ENCODE data around the gene GSTO2. TPM values are rescaled to one million over a fixed set of nuclear protein-coding genes. Genes with fewer than 3 reads are reported as not detected.

The GSTO2 gene
- total RNA-seq, 1 donor from 2014 or later: 24.0 TPM

GRCh38 chr10:104259999-104260774 lies 8.8 kb upstream of the GSTO2 start:
- Histone ChIP-seq H3K27me3 (ENCODE audit: control insufficient read depth, insufficient read depth, low read length) (no peaks in the 10 kb centered on the region), H3K36me3 (ENCODE audit: control insufficient read depth, insufficient read depth, low read length) (peaks cover 2% of the 10 kb centered on the region), H3K4me3 (ENCODE audit: low read depth, low read length) (no peak overlapping the region)
- no peak for TF ChIP-seq CTCF (IDR thresholded peaks at IDR 0.05; ENCODE audit: insufficient read depth, low read length, poor library complexity, severe bottlenecking)
- DNase-seq (ENCODE audit: low read depth): no peak

GRCh38 chr10:104260775-104261115 lies 8.2 kb upstream of the GSTO2 start:
- no peak for TF ChIP-seq CTCF (IDR thresholded peaks at IDR 0.05; ENCODE audit: insufficient read depth, low read length, poor library complexity, severe bottlenecking)
- Histone ChIP-seq H3K36me3 (ENCODE audit: control insufficient read depth, insufficient read depth, low read length) (peaks cover 2% of the 10 kb centered on the region), H3K4me3 (ENCODE audit: low read depth, low read length) (no peak overlapping the region), H3K27me3 (ENCODE audit: control insufficient read depth, insufficient read depth, low read length) (no peaks in the 10 kb centered on the region)
- no peak for DNase-seq (ENCODE audit: low read depth)

- peaks cover 2% of the 10 kb centered on the region for H3K36me3 ChIP-seq (ENCODE audit: control insufficient read depth, insufficient read depth, low read length)
These were observed 6.9 kb upstream of the GSTO2 start for GRCh38 chr10:104262055-104262454.

GRCh38 chr10:104264783-104265182 lies 4.2 kb upstream of the GSTO2 start:
- TF ChIP-seq CTCF (IDR thresholded peaks at IDR 0.05; ENCODE audit: insufficient read depth, low read length, poor library complexity, severe bottlenecking): no peak
- no peaks in the 10 kb centered on the region for H3K27me3 ChIP-seq (ENCODE audit: control insufficient read depth, insufficient read depth, low read length)
- no peak overlapping the region for H3K4me3 ChIP-seq (ENCODE audit: low read depth, low read length)
- H3K36me3 ChIP-seq (ENCODE audit: control insufficient read depth, insufficient read depth, low read length): peaks cover 2% of the 10 kb centered on the region
- DNase-seq (ENCODE audit: low read depth): no peak

More at GRCh38 chr10:104262055-104262454, 6.9 kb upstream of the GSTO2 start:
- TF ChIP-seq CTCF (IDR thresholded peaks at IDR 0.05; ENCODE audit: insufficient read depth, low read length, poor library complexity, severe bottlenecking): no peak
- DNase-seq (ENCODE audit: low read depth): no peak
- H3K4me3 ChIP-seq (ENCODE audit: low read depth, low read length): no peak overlapping the region
- no peaks in the 10 kb centered on the region for H3K27me3 ChIP-seq (ENCODE audit: control insufficient read depth, insufficient read depth, low read length)

GRCh38 chr10:104267721-104268404 lies 1.1 kb upstream of the GSTO2 start:
- no peak for TF ChIP-seq CTCF (IDR thresholded peaks at IDR 0.05; ENCODE audit: insufficient read depth, low read length, poor library complexity, severe bottlenecking)
- H3K36me3 ChIP-seq (ENCODE audit: control insufficient read depth, insufficient read depth, low read length): no peaks in the 10 kb centered on the region
- peak overlapping the region; percentile 58 for H3K4me3 ChIP-seq (ENCODE audit: low read depth, low read length)
- H3K27me3 ChIP-seq (ENCODE audit: control insufficient read depth, insufficient read depth, low read length): no peaks in the 10 kb centered on the region
- DNase-seq (ENCODE audit: low read depth): no peak
